Loucy (cell line): ENCODE measurements around the gene MED29.

ENCODE experiments used
- H2AFZ ChIP-seq: fragments of 200-600 bp; sonication (generic); 2 replicates; pipeline ENCODE4 v1.6.0; 2016; ENCODE audit warnings: antibody characterized with exemption, mild to moderate bottlenecking, low read length, moderate library complexity
- H3F3A ChIP-seq: fragments of 200-600 bp; 2 replicates; pipeline ENCODE4 v1.6.0; 2016; ENCODE audit warnings: antibody characterized with exemption, low read depth, mild to moderate bottlenecking
- H3K27me3 ChIP-seq: fragments of 200-600 bp; sonication (generic); 2 replicates; pipeline ENCODE4 v1.6.1; 2014; ENCODE audit warnings: low read length, mild to moderate bottlenecking; ENCODE audit not compliant: insufficient read depth, poor library complexity, severe bottlenecking
- H3K36me3 ChIP-seq: fragments of 200-600 bp; sonication (generic); 2 replicates; pipeline ENCODE4 v1.6.1; 2016; ENCODE audit warnings: low read length; ENCODE audit not compliant: insufficient read depth
- H3K4me1 ChIP-seq: fragments of 200-600 bp; sonication (generic); 2 replicates; pipeline ENCODE4 v1.5.1; 2014; ENCODE audit warnings: low read length, mild to moderate bottlenecking; ENCODE audit not compliant: insufficient read depth, poor library complexity, severe bottlenecking
- H3K4me2 ChIP-seq: fragments of 200-600 bp; sonication (generic); 2 replicates; pipeline ENCODE4 v1.6.0; 2014; ENCODE audit warnings: antibody characterized with exemption, low read length, low read depth, mild to moderate bottlenecking; ENCODE audit not compliant: poor library complexity, severe bottlenecking
- H3K4me3 ChIP-seq: fragments of 200-600 bp; sonication (generic); 2 replicates; pipeline ENCODE4 v1.5.1; 2014; ENCODE audit warnings: low read length, mild to moderate bottlenecking, mixed read lengths; ENCODE audit not compliant: poor library complexity, severe bottlenecking
- H3K79me2 ChIP-seq: fragments of 200-600 bp; sonication (generic); 2 replicates; pipeline ENCODE4 v1.6.1; 2014; ENCODE audit warnings: low read length; ENCODE audit not compliant: insufficient read depth
- H3K9ac ChIP-seq: fragments of 200-600 bp; sonication (generic); 2 replicates; pipeline ENCODE4 v1.6.0; 2014; ENCODE audit warnings: mild to moderate bottlenecking, low read depth, low read length, moderate library complexity; ENCODE audit not compliant: poor library complexity, severe bottlenecking
- H3K9me2 ChIP-seq: fragments of 200-600 bp; sonication (generic); replicated peaks from 2 replicates; pipeline ENCODE4 v1.6.1; 2016; ENCODE audit warnings: low read depth, low read length, mixed read lengths
- H3K9me3 ChIP-seq: fragments of 200-600 bp; sonication (generic); 2 replicates; pipeline ENCODE4 v1.6.1; 2014; ENCODE audit warnings: mild to moderate bottlenecking, antibody characterized with exemption, low read length, low read depth; ENCODE audit not compliant: insufficient read depth
- H4K20me1 ChIP-seq: fragments of 200-600 bp; sonication (generic); 2 replicates; pipeline ENCODE4 v1.6.0; 2014; ENCODE audit warnings: antibody characterized with exemption, low read length, mild to moderate bottlenecking; ENCODE audit not compliant: insufficient read depth, poor library complexity, severe bottlenecking
- CTCF ChIP-seq: fragments of 200-600 bp; sonication (generic); conservative IDR thresholded peaks from 2 replicates; pipeline ENCODE4 v1.5.1; 2014; ENCODE audit warnings: mild to moderate bottlenecking, antibody characterized with exemption, low read length
- EZH2phosphoT487 ChIP-seq: fragments of 200-600 bp; IDR thresholded peaks from 2 replicates; pipeline ENCODE4 v1.6.1; 2018; ENCODE audit warnings: antibody characterized with exemption, mild to moderate bottlenecking, moderate library complexity, borderline replicate concordance

Gene MED29

DNA sequence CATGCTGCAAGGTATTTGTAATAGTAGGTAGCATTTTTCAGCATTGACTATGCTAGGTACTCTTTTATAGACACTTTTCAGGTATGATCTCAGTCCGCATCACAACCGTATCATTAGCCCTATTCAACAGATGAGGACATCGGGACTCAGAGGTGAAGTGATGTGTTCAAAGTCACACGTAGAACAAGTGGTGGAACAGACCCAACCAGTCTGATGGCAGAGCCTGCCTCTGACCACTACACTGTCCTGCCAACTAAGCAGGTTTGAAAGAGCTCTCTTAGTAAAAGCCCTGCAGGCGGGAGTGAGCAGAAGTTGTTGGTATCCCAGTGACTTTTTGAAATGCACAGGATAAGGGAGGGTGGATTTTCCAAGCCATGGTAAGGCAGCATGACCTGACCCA, 20.4 kb upstream of the MED29 start:
- Histone ChIP-seq H4K20me1 (no peaks in the 10 kb centered on the region), H3K27me3 (no peaks in the 10 kb centered on the region), H3K4me2 (no peak overlapping the region), H3K9ac (no peak overlapping the region), H3K36me3 (peaks cover 67% of the 10 kb centered on the region; the same call in 1 of the 2 replicates), H3K4me3 (no peak overlapping the region), H3K4me1 (peaks cover 3% of the 10 kb centered on the region), H3K9me2 (no peaks in the 10 kb centered on the region), H3K79me2 (no peaks in the 10 kb centered on the region), H2AFZ (no peak overlapping the region), H3F3A (no peaks in the 10 kb centered on the region), H3K9me3 (no peaks in the 10 kb centered on the region)
- TF ChIP-seq CTCF, result no peak
- no peak for TF ChIP-seq EZH2phosphoT487

GRCh38 chr19:39372047-39372802, 19.0 kb upstream of the MED29 start:
- H3K4me3 ChIP-seq, result no peak overlapping the region
- peaks cover 3% of the 10 kb centered on the region for H3K4me1 ChIP-seq
- H3K79me2 ChIP-seq, result no peaks in the 10 kb centered on the region
- H3K9me2 ChIP-seq, result no peaks in the 10 kb centered on the region
- H3K9me3 ChIP-seq, result no peaks in the 10 kb centered on the region
- H3K27me3 ChIP-seq, result no peaks in the 10 kb centered on the region
- H2AFZ ChIP-seq, result no peak overlapping the region
- H4K20me1 ChIP-seq, result no peaks in the 10 kb centered on the region
- no peak for TF ChIP-seq CTCF
- no peak for TF ChIP-seq EZH2phosphoT487
- no peaks in the 10 kb centered on the region for H3F3A ChIP-seq
- H3K9ac ChIP-seq, result no peak overlapping the region
- no peak overlapping the region for H3K4me2 ChIP-seq
- peaks cover 82% of the 10 kb centered on the region; the same call in 1 of the 2 replicates for H3K36me3 ChIP-seq

DNA sequence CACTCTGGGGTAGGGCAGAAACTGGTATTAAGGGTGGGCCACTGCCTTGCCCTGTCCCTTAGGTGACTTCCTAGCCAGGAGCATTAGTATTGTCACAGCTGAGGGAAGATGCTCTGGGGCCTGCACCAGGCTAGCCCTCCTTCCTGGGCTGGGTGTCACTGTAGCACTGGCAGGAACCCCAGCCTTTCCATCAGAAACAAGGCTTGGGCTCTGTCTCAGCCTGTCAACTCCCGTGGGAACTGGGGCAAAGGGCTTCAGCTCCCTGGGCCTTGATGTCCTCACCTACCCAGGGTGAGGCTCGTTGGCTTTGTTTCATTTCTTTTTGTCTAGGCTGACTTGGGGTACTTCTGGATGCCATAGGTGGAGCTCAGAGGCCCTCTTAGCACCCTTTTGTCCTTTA, 18.2 kb upstream of the MED29 start:
- Histone ChIP-seq H3K79me2 (no peaks in the 10 kb centered on the region), H3K4me1 (peaks cover 3% of the 10 kb centered on the region), H3K4me2 (no peak overlapping the region), H3K9me3 (no peaks in the 10 kb centered on the region), H2AFZ (no peak overlapping the region), H3F3A (no peaks in the 10 kb centered on the region), H3K9ac (no peak overlapping the region), H3K4me3 (no peak overlapping the region), H3K27me3 (no peaks in the 10 kb centered on the region), H3K36me3 (peaks cover 89% of the 10 kb centered on the region; the same call in 1 of the 2 replicates), H4K20me1 (no peaks in the 10 kb centered on the region), H3K9me2 (no peaks in the 10 kb centered on the region)
- TF ChIP-seq EZH2phosphoT487 (no peak), CTCF (no peak)
